ENCODE data around the gene NUBP2. TPM values are rescaled to one million over a fixed set of nuclear protein-coding genes. Genes with fewer than 3 reads are reported as not detected.

NUBP2 gene
- total RNA-seq, 1 experiment from 2014 or later: 89.2 TPM

DNA sequence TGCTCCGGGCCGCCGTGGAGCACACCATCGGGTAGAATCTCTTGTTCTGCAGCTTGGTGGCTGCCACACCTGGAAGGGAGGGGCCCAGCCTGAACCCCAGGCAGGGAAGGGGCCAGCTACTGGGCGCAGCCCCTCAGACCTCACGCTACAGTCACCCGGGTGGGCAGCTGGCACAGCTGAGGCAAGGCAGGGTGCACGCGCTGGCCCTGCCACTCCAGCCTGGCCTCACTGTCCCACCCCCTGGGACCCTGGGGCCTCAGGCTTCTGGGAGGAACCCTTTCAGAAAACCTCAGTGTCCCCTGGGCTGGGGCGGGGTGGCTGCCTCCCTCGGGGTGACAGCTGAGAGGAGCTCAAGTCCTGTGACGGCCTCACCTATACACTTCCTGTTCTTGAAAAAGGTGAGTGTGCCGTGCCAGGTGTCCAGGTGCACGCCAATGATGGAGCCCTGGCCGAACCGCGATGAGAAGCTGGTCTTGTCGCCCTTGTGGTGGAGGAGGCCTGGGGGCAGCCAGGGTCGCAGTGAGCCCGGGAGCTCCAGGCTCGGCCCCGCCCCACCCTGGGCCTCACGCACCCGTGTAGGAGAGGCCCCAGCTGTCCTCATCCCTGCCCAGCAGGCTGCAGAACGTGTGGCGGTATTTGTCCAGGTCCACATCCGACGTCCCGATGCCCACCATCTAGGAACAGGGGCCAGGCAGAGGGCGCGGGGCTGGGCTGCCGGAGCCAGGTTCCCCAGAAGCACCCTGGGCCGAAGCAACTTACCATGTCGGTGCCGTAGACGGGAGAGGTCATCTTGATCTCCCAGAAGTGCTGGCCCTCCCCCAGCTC is 5.2 kb upstream of the NUBP2 start:
- no peak for TF ChIP-seq CREB1 (CRISPR knock-in tag; IDR thresholded peaks at IDR 0.05)
- no peak for TF ChIP-seq SMAD3 (CRISPR knock-in tag; IDR thresholded peaks at IDR 0.05; ENCODE audit: borderline replicate concordance)
- TF ChIP-seq ESRRA (CRISPR knock-in tag; IDR thresholded peaks at IDR 0.05; ENCODE audit: borderline replicate concordance): no peak
- no peak for TF ChIP-seq SOX15 (CRISPR knock-in tag; IDR thresholded peaks at IDR 0.05)
- no peak for TF ChIP-seq MXD4 (CRISPR knock-in tag; IDR thresholded peaks at IDR 0.05; ENCODE audit: borderline replicate concordance)
- TF ChIP-seq, protein P1, sequence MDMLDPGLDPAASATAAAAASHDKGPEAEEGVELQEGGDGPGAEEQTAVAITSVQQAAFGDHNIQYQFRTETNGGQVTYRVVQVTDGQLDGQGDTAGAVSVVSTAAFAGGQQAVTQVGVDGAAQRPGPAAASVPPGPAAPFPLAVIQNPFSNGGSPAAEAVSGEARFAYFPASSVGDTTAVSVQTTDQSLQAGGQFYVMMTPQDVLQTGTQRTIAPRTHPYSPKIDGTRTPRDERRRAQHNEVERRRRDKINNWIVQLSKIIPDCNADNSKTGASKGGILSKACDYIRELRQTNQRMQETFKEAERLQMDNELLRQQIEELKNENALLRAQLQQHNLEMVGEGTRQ (CRISPR knock-in tag; IDR thresholded peaks at IDR 0.05): no peak
- TF ChIP-seq ZNF317 (CRISPR knock-in tag; IDR thresholded peaks at IDR 0.05; ENCODE audit: borderline replicate concordance, low read depth): no peak
- no peak for TF ChIP-seq CREM (CRISPR knock-in tag; IDR thresholded peaks at IDR 0.05)
- no peak for TF ChIP-seq ZNF396 (CRISPR knock-in tag; IDR thresholded peaks at IDR 0.05; ENCODE audit: borderline replicate concordance)
- TF ChIP-seq NFYB (CRISPR knock-in tag; conservative IDR thresholded peaks at IDR 0.05; ENCODE audit: low read depth): no peak
- TF ChIP-seq KAT7 (CRISPR knock-in tag; IDR thresholded peaks at IDR 0.05; ENCODE audit: borderline replicate concordance): no peak
- ChIA-PET CTCF (interaction anchor here (1.2 to 1.3 kb wide), 3 partner anchors 14 to 239 kb away, joined by 3 to 4 read pairs (median 3); no protein-coding TSS in a partner anchor), POLR2A (no interaction called here)
- Mint-ChIP-seq H3K27me3 (ENCODE audit: low read depth) (no peaks in the 10 kb centered on the region), H3K27ac (no peak overlapping the region), H3K4me3 (no peak overlapping the region), H3K9me3 (no peaks in the 10 kb centered on the region), H3K36me3 (no peaks in the 10 kb centered on the region), H3K4me1 (peaks cover 7% of the 10 kb centered on the region)
- ATAC-seq: no peak
- no peak for DNase-seq (ENCODE audit: low spot score)

DNA sequence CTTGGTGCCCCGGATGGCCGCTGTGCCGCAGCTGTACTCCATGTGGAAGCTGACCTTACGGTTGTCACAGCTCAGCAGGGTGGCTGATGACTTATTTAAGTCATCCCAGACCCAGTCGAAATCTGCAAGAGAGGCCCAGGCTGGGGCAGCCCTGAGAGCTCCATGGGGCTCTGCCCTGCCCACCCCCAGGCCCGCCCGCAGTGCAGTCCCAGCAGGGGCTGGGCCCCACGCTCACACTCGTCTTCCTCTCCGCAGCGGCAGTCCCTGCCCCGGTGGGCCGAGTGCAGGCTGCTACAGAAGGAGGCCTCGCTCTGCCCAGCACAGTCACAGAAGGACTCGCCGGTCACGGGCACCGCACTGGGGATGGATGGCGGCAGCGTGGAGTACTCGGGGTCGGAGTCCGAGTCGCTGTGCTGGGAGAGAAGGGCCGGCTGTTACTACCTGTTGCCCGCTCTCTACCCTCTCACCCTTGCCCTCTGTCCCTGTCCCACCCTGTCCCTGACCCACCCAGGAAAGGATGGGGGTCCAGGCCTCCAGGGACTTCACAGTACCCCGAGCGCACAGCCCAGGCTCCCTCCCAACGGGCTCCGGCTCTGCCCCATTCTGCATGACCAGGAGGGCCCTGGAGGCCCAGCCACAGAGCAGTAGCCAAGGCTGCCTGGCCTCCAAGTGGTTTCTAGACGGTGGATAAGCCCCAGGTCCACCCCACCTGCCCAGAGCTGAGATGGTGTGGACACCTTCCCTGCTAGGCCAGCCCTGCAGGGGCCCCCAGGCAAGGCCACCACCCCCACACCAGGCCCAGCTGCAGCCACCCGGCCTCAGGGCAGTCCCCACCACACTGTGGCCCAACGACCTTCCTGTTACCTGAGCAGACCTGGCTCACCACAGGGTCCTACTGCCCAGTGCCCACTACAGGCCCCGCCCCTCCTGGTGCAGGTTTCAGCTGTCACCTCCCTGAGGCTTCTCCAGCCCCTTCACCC is 4.3 kb upstream of the NUBP2 start:
- Mint-ChIP-seq H3K4me3 (no peak overlapping the region), H3K4me1 (peaks cover 7% of the 10 kb centered on the region), H3K9me3 (no peaks in the 10 kb centered on the region), H3K27ac (no peak overlapping the region), H3K36me3 (no peaks in the 10 kb centered on the region), H3K27me3 (ENCODE audit: low read depth) (no peaks in the 10 kb centered on the region)
- CTCF ChIA-PET: interaction anchor here (1.2 to 1.3 kb wide), 3 partner anchors 15 to 238 kb away, joined by 3 to 4 read pairs (median 3); no protein-coding TSS in a partner anchor
- POLR2A ChIA-PET: no interaction called here
- DNase-seq (ENCODE audit: low spot score) (no peak), ATAC-seq (no peak)
- TF ChIP-seq, protein P2, sequence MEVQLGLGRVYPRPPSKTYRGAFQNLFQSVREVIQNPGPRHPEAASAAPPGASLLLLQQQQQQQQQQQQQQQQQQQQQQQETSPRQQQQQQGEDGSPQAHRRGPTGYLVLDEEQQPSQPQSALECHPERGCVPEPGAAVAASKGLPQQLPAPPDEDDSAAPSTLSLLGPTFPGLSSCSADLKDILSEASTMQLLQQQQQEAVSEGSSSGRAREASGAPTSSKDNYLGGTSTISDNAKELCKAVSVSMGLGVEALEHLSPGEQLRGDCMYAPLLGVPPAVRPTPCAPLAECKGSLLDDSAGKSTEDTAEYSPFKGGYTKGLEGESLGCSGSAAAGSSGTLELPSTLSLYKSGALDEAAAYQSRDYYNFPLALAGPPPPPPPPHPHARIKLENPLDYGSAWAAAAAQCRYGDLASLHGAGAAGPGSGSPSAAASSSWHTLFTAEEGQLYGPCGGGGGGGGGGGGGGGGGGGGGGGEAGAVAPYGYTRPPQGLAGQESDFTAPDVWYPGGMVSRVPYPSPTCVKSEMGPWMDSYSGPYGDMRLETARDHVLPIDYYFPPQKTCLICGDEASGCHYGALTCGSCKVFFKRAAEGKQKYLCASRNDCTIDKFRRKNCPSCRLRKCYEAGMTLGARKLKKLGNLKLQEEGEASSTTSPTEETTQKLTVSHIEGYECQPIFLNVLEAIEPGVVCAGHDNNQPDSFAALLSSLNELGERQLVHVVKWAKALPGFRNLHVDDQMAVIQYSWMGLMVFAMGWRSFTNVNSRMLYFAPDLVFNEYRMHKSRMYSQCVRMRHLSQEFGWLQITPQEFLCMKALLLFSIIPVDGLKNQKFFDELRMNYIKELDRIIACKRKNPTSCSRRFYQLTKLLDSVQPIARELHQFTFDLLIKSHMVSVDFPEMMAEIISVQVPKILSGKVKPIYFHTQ (CRISPR knock-in tag; IDR thresholded peaks at IDR 0.05): no peak
- 0 out of 2 replicates have a peak, but pooled peaks have one; percentile 32 for TF ChIP-seq ZNF121 (CRISPR knock-in tag; IDR thresholded peaks at IDR 0.05)
- no peak for TF ChIP-seq RELA (CRISPR knock-in tag; IDR thresholded peaks at IDR 0.05; ENCODE audit: borderline replicate concordance)
- TF ChIP-seq ZNF138 (CRISPR knock-in tag; conservative IDR thresholded peaks at IDR 0.05): no peak
- TF ChIP-seq, protein P3, sequence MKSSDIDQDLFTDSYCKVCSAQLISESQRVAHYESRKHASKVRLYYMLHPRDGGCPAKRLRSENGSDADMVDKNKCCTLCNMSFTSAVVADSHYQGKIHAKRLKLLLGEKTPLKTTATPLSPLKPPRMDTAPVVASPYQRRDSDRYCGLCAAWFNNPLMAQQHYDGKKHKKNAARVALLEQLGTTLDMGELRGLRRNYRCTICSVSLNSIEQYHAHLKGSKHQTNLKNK (CRISPR knock-in tag; IDR thresholded peaks at IDR 0.05): no peak
- TF ChIP-seq ZNF219 (CRISPR knock-in tag; IDR thresholded peaks at IDR 0.05; ENCODE audit: borderline replicate concordance): no peak
